Measurements from ENCODE around the gene DNAAF1.
"Not testable (repeated sequence)": the region's sequence is repeated elsewhere in the genome, so short reads cannot be mapped to it uniquely, and the experiment has no call there.

DNAAF1 gene

DNA sequence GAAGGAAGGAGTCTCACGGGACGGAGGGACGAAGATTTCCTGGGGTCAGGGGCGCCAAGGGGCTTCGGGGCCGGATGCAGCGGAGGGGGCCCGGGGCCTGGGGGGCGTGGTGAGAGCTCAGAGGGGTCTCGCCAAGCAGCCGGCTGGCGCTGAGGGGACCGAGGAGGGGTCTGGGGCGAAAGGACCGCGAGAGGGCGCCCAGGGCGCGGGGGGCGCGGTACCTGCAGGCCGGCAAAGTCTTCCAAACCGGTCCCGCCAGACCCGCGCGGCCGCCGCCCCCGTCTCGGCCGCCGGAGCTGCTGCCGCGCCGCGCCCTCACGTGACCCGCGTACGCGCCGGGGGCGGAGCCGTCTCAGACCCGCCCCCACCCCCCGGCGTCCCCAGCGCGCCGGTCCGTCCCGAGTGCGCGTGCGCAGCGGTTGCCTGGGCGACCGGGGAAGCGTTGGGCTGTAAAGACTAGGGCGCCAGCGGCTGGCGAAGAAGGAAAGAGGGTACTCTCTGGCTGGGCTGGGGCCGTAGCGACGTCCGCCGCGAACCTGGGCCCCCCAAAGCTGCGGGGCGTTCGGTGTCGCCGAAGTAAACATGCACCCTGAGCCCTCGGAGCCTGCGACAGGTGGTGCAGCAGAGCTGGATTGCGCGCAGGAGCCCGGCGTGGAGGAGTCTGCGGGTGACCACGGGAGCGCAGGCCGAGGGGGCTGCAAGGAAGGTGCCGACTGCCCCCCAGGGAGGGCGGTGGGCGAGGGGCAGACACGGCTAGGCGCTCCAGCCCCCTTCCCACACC lies at the start of gene DNAAF1, which contains the start of gene HSDL1:
DNAAF1 (plus strand) TSS at position 450 of the 781 bp plus-strand sequence; CDS start at position 583, 133 bp downstream.
HSDL1 (minus strand) TSS at position 319 of the 781 bp plus-strand sequence. CDS start 13,856 bp downstream, outside the sequence.
- peak; percentile 62 to 67 for DNase-seq

DNA sequence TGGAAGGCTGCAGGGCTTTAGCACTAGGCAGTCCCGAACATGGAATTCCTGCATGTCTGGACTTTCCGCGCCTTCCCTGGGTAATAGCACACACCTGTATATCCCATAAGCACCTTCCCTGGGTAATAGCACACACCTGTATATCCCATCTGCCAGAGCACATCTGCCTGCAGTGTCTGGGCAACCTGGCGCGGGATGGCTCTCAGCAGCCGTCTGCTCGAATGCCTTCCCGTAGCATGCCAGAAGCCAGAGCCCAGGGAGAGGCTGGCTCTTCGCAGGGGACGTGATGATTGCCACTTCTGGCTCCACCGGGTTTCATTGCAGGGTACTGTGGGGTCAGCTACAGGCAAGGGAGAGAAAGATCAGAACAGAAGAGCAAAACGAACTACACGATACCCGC lies 49.6 kb upstream of the DNAAF1 start:
- DNase-seq: no peak

DNA sequence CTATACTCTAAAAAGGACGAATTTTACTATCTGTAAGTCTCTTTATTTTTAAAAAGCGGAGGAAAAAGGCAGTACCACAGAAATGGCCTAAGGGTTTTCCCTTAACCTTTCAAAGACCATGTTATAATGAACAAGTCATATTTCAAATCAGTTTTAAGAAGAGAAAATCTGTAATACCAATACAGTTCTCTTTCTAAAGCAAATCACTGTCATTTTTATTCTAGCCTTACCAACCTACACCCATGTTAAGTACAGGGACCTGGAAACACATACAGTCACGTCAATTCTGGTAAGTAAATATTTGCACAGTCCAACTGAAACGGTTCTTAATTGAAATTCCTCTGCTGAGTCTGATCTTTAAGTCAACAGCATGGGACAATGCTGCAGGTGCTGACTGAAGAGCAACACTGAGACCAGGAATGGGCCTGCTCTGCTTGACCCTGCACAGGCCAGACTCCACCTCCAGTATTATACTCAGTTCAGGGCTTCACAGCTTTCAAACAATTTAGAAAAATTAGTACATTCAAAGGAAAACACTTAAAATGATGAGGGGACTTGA lies 48.6 kb upstream of the DNAAF1 start:
- no peak for DNase-seq

DNA sequence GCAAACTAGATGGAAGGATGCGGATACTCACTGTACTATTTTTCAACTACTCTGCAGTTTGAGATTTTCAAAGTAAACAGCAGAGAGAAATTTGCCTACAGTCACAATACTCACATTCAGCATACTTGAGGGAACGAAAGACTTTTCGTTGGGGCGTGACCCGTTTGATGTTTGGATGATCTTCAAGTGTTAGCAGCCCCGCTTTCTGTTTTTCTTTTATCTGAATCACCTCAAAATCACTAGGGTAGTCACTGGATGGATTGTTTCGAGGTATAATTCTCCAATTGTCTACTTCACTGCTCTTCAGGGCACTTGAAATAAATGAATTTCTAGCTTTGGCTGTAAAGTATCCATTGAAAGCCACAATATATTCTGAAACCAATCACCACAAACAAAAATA lies 46.2 kb upstream of the DNAAF1 start:
- no peak for DNase-seq

DNA sequence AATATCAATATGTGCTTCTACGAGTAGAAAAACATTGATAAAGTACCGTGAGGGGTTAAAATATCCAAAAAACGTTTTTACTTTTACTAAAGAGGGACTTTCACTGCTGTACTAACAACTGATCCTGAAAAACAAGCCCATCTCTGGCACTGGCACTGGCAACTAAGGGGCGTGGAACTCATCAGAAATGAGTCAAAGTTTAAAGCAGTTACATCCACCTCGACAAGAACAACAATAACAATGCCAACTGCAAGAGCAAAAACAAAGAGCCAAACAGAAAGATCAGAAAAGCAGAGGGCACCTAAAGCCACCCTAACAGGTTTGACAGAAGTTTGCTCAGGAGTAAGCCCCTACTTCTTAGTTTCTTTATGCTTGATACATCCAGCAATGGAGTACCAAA lies 41.4 kb upstream of the DNAAF1 start:
- no peak for DNase-seq

DNA sequence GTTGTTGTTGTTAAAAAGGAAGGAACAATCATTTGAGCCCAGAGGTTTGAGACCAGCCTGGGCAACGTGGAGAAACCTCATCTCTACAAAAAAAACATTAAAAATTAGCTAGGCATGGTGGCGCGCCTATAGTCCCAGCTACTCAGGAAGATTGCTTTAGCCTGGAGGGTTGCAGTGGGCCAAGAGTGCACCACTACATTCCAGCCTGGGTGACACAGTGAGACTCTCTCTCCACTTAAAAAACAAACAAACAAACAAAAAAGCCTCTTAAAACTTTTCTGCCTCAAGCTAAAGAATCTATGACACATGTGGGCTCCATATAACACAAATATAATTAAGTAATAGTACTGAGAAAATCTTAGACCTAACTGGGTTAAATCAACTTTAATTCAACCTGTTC lies 40.9 kb upstream of the DNAAF1 start:
- DNase-seq: no peak

DNA sequence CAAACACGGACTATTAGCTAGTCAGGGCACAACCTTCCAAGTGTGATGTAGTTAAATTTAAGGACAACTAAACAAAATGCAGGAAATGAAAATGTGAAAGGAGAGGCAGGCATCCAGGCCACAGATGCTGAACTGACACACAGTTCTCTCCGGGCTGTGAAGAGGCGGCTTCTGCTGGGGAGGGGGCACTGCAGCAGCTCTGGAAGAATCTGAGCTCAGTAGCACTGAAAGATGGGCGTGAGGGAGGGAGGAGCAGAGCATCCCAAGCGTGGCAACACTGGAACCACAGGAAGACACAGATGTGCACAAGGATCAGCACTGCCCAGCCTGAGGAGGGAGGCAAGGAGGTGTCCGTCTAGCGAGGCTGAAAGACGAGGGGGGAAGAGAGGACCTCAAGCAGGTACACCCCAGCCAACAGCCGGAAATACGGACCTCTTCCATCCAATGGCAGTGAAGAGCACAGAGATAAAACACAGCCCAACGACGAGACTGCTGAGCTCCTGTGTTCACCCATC lies 39.8 kb upstream of the DNAAF1 start:
- DNase-seq: no peak

DNA sequence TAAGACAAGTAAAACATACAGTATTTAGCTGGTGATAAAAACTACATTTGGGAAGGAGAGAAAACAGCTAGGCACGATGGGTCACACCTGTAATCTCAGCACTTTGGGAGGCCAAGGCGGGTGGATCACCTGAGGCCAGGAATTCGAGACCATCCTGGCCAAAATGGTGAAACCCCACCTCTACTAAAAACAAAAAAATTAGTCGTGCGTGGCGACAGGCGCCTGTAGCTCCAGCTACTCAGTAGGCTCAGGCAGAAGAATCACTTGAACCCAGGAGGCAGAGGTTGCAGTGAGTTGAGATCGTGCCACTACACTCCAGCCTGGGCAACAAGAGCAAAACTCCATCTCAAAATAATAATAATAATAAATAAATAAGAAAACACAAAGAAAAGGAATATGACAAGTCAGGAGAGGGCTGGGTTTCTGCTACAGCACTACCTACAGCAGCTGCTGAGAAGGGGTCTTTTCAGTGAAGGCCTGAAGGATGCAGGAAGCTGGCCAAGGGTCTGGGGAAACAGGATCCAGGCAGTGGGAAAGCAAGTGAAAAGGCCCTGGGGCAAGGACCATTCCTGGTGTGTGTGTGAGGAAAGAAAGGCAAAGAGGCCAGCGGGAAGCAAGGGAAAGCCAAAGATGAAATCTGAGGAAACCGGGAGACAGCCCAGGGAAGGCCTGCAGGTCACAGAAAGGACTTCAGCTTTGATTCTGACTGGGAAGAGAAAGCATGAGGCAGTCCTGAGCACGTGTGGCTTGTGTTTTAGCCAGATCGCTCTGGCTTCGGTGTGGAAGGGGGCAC lies 39.0 kb upstream of the DNAAF1 start:
- no peak for DNase-seq

DNA sequence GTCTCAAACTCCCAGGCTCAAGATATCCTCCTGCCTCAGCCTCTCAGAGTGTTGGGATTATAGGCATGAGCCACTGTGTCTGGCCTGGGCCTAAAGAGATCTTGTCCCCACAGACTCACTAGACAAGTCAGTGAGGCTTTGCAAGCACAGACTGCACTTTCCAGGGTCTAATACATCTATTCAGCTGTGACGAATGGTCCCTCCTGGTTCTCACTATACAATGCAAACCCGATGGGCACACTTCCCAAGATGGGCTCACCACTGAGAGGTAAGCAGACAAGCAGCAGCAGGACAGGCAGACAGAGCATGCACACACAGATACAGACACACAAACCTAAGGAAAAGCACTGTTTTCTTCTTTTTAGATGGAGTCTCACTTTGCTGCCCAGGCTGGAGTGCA lies 37.2 kb upstream of the DNAAF1 start:
- no peak for DNase-seq

DNA sequence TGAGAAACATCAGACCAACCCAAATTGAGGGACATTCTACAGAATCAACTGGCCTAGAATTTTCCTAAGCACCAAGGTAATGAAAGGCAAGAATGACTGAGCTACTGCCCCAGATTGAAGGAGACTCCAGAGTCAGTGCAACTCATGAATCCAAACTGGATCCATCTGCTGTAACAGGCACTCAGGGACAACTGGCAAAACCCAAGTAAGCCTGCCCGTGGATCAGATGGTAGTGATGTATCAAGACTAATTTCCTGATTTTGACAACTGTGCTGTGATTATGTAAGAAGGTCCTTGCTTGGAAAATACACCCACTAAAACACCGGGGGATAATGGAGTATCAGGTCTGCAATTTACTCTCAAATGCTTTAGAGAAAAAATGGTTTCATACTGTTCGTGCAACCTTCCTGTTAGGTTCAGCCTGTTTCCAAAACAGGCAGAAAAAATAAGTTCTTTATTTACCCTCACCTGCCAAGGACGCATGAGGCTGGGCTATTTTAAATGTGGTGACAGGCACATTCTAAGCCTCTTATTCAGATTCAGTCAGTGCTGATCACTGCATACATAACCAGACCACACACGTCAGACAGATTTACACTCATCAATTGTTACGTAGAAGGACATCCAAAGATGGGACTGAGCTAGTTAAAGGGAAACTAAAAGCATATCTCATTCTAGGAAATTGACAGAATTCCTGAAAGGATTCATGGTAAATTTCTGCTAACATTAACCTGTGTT lies 35.3 kb upstream of the DNAAF1 start:
- DNase-seq: no peak

DNA sequence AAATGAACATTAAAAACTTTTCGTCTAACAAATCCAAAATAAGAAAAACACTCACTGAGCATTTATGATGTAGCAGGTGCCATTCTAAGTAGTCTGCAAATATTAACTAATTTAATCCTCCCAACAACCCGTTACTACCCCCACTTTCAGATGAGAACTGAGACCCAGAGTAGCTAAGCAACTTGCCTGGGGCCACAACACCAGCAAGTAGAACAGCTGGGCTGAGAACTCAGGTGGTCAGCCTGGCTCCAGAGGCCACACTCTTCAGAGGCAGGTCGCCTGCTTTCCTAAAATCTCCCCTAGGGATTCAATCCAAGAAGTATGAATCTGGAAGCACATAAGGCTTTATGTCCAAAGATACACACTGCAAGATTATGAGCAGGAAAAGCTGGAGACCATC lies 34.6 kb upstream of the DNAAF1 start:
- no peak for DNase-seq

DNA sequence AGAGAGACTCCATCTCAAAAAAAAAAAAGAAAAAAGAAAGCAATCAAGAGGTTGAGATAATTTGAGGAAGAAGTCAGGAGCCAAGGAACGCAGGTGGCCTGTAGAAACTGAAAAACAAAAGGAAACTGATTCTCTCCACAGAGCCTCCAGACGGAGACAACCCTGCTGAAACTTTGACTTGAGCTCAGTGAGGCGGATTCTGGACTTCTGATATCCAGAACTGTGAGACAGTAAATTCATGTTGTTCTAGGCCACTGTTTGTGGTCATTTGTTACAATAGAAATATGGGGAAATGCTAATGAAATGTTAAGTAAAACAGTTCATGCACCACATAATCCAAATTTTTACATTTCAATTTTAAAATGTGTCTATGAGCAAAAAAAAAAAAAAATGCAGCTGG lies 33.6 kb upstream of the DNAAF1 start:
- no peak for DNase-seq

DNA sequence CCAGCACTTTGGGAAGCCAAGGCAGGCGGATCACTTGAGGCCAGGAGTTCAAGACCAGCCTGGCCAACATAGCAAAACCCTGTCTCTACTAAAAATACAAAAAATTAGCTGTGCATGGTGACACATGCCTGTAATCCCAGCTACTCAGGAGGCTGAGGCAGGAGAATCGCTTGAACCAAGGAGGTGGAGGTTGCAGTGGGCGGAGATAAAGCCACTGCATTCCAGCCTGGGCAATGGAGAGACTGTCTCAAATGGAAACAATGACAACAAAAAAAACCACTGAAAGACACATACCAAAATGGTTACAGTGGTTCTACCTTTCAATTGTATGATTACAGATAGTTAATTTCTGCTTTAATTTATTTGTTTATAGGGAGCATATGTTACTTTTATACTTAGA lies 33.2 kb upstream of the DNAAF1 start:
- DNase-seq: not testable (repeated sequence)

DNA sequence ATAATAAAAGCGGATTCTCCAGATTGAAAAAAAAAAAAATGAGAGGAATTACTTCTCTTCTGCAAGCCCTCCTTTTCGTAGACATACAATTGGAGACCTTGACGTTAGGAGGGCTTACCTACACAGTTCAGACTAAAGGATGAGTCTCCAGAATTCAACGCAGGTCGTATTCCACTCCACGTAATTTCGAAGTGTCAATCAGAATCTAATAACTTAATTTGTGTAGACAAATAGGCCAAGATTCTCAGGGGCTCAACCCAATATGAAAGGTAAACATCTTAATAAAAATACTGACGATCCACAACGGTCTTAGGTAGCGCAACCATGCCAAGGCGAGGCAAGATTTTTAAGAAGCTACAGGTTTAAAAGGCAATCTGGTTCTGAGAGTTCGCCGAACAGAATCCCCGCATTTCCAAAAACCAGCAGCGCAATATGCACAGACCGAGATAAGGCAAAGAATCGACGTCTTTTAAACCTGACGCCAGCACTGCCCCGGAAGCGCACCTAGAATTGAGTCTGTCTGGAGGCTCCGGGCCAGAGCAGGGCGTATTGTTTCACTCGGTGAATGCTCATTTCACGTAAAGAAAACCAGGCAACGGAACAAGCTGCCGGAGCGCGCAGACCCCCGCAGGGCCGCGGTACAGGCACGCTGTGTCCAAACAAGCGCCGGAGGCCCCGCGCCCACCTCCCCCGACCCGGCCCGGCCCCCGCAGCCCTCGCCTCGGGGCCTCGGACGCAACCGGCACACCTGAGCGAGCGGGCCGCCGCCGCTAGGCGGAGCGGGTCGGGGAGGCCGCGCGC lies 29.0 kb upstream of the DNAAF1 start:
- peak in 1 of 2 experiments; percentile 27 for DNase-seq

DNA sequence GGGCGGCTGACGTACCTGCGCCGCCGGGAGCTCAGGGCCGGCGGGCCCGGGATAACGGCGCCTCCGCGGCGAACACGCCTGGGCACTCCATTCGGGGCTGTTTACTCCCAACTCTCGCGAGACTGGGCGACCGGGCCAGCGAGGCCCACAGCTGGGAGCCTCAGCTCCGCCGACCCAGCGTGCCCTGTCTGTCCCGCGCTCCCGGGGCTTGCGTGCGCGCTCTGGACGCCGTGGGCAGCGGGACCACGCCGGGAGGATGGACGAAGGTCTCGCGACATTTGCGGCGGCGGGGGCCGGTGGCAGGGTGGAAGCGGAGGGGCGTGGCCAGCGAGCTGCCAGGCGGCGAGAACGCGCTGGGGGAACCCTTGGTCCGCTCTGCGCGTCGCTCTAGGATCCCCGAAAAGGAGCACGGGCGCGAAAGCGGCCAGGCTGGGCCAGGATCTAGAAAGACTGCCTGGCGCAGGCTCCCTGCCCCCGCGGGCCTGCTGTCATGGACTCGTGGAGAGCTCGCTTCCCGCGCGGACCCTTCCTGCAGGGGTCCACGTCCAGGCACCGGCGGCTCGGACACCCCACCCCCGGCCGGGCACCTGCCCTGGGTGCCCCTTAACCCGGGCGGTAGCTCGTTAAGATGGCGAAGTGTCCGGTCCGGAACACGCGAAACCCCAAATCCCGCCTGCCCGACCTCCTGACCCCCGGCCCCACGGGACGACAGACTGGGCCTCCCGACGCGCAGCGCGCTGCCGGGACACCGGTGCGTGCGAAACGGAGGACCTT lies 28.2 kb upstream of the DNAAF1 start, which contains the start of gene MBTPS1:
MBTPS1 (minus strand) TSS at position 223 of the 774 bp plus-strand sequence. CDS start 15,159 bp downstream, outside the sequence.
- DNase-seq: peak; percentile 92 to 93

DNA sequence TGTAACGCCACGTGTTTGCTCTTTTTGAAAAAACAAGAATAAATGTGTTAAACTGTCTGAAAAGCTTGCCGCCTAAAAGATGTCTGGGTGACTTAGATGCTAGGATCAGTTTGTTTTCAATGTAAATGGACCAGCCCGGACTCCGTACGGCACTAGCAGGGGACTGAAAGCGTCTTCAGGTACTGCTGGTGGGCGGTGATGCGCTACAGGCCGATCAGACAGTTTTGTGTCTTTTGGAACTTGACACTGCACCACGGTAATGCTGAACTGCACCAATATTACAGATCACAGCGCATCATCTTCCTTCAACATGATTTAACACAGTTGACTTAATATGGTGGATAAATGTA lies 27.6 kb upstream of the DNAAF1 start:
- no peak for DNase-seq

DNA sequence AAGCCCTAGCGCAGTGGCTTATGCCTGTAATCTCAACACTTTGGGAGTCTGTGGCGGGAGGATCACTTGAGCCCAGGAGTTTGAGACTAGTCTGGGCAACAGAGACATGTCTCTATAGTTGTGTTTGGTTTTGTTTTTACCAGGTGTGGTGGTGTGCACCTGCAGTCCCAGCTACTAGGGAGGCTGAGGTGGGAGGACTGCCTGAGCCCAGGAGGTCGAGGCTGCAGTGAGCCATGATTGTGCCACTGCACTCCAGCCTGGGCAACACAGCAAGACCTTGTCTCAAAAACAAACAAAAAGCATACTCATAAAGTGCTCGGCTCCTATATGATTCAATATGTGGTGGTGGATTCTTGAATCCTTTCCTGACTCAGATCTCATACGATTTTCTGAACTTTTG lies 26.8 kb upstream of the DNAAF1 start:
- not testable (repeated sequence) for DNase-seq

DNA sequence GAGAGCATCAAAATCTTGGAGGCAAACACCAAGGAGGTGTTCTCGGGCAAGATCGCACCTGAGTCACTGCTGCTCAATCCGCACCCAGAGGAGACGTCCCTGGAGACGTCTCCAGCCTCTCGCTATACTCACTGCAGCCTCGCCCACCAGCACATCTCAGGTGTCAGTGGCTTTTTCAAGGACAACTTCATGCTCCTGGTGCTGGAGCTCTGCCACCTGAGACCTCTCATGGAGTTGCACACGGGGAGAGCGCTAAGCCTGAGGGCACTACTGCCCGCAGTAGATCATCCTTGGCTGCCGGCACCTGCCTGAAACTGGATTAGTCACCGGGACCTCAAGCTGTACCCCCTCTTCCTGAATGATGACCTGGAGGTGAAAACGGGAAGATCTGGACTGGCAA lies 25.7 kb upstream of the DNAAF1 start:
- no peak for DNase-seq

DNA sequence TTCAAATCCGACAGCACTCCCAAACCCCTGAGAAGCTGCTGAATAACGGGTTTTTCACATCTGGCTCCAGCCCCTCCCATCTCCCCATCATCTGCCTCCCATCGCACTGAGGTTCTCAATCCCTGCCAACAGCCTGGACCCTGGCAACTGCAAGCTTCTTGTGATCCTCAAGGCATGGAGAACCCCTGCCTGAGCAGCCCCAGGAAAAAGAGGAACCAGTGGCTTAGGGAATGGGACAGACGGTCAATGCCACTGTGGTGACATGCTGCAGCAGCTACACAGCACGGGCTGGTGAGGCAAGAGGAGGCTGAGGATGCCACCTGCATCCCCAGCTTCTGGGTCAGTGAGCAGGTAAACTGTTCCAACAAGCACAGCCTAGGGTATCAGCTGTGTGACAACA lies 25.1 kb upstream of the DNAAF1 start:
- no peak for DNase-seq

DNA sequence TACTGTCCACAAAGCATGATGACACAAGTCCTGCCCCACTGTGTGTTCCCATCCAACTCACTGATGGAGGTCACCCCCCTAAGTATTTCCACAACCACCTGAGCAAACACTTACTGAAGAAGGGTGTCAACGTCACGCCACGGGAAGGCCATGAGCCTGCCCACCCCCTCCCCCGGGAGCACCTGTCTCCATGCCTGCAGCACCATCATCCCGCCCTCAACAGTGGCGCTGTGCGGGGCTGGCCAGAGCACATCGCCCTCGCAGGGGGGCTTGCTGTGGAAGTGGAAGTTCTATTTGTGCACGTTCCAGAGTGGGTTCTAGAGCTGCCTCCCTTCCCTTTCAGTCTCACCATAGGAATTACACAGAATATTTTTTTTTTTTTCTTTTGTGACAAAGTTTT lies 24.1 kb upstream of the DNAAF1 start:
- DNase-seq: no peak
